Calu3 (cell line): ENCODE data around the gene PPM1B. TPM values are rescaled to one million over a fixed set of nuclear protein-coding genes. Genes with fewer than 3 reads are reported as not detected.

Experiments used
- BruUV-seq: library from RNA; stranded (reverse); fragments of 400-500 nt; replicated peaks from 2 replicates; lab custom pipeline; 2021; lab: Mats Ljungman, UMichigan
- CTCF ChIA-PET: fragments of 300-600 bp; sonication (Branson Sonifier 250); formaldehyde crosslinking; loops from one replicate; lab custom pipeline; 2022; ENCODE audit warnings: antibody characterized with exemption; lab: Charles Lee
- DNase-seq: peaks from one replicate; pipeline ENCODE4 v3.0.0; 2022
- H3K27ac Mint-ChIP-seq: one replicate; pipeline ENCODE4 v1.8.0; 2022; ENCODE audit warnings: mixed read lengths; ENCODE audit not compliant: unreplicated experiment
- H3K27me3 Mint-ChIP-seq: one replicate; pipeline ENCODE4 v1.8.0; 2022; ENCODE audit warnings: mixed read lengths; ENCODE audit not compliant: unreplicated experiment
- H3K36me3 Mint-ChIP-seq: one replicate; pipeline ENCODE4 v1.8.0; 2022; ENCODE audit warnings: mild to moderate bottlenecking, moderate library complexity, mixed read lengths; ENCODE audit not compliant: insufficient read depth, unreplicated experiment
- H3K4me1 Mint-ChIP-seq: one replicate; pipeline ENCODE4 v1.8.0; 2022; ENCODE audit warnings: mild to moderate bottlenecking, low read depth, mixed read lengths; ENCODE audit not compliant: unreplicated experiment
- H3K4me3 Mint-ChIP-seq: one replicate; pipeline ENCODE4 v1.8.0; 2022; ENCODE audit warnings: mild to moderate bottlenecking, low read depth, moderate library complexity, mixed read lengths; ENCODE audit not compliant: unreplicated experiment
- H3K9me3 Mint-ChIP-seq: one replicate; pipeline ENCODE4 v1.8.0; 2022; ENCODE audit warnings: low read depth, mixed read lengths; ENCODE audit not compliant: unreplicated experiment
- CTCF ChIP-seq: fragments of 200-600 bp; IDR thresholded peaks from one replicate; pipeline ENCODE4 v1.8.0; 2022; ENCODE audit warnings: antibody characterized with exemption; ENCODE audit not compliant: unreplicated experiment
- intact Hi-C: fragments of 100-400 bp; cut with micrococcal nuclease; formaldehyde crosslinking; loops from one replicate; pipeline ENCODE4 v1.10.0; 2022; ENCODE audit not compliant: unreplicated experiment
- total RNA-seq: library from RNA; stranded (reverse); gene quantifications from 2 replicates; pipeline ENCODE4 v1.2.3, GENCODE V29; 2022

The PPM1B gene
- total RNA-seq, 1 experiment from 2014 or later, result 73.4 TPM

GRCh38 chr2:44189104-44189503 lies 20.4 kb downstream of the PPM1B start:
- no peak for TF ChIP-seq CTCF
- Mint-ChIP-seq H3K9me3 (no peaks in the 10 kb centered on the region), H3K36me3 (peaks cover 4% of the 10 kb centered on the region), H3K27ac (no peak overlapping the region), H3K27me3 (no peaks in the 10 kb centered on the region), H3K4me1 (peaks cover 15% of the 10 kb centered on the region), H3K4me3 (no peak overlapping the region)
- intact Hi-C loops, result no loop called here
- BruUV-seq, result no TSS peak
- CTCF ChIA-PET, result no interaction called here
- no peak for DNase-seq

GRCh38 chr2:44190526-44190925 lies 21.9 kb downstream of the PPM1B start:
- H3K27ac Mint-ChIP-seq, result no peak overlapping the region
- CTCF ChIA-PET, result no interaction called here
- no TSS peak for BruUV-seq
- H3K4me3 Mint-ChIP-seq, result no peak overlapping the region
- H3K4me1 Mint-ChIP-seq, result peaks cover 5% of the 10 kb centered on the region
- no peak for TF ChIP-seq CTCF
- no peak for DNase-seq
- intact Hi-C loops, result no loop called here
- no peaks in the 10 kb centered on the region for H3K27me3 Mint-ChIP-seq
- peaks cover 7% of the 10 kb centered on the region for H3K36me3 Mint-ChIP-seq
- H3K9me3 Mint-ChIP-seq, result no peaks in the 10 kb centered on the region

GRCh38 chr2:44191739-44192138 lies 23.1 kb downstream of the PPM1B start:
- CTCF ChIA-PET, result no interaction called here
- no peak for TF ChIP-seq CTCF
- Mint-ChIP-seq H3K4me1 (no peaks in the 10 kb centered on the region), H3K27ac (no peak overlapping the region), H3K27me3 (no peaks in the 10 kb centered on the region), H3K4me3 (no peak overlapping the region), H3K9me3 (no peaks in the 10 kb centered on the region), H3K36me3 (peaks cover 7% of the 10 kb centered on the region)
- no peak for DNase-seq
- intact Hi-C loops, result no loop called here
- BruUV-seq, result no TSS peak

GRCh38 chr2:44192646-44193045 lies 24.0 kb downstream of the PPM1B start:
- CTCF ChIA-PET, result no interaction called here
- no peak for TF ChIP-seq CTCF
- no peak overlapping the region for H3K27ac Mint-ChIP-seq
- H3K36me3 Mint-ChIP-seq, result peaks cover 7% of the 10 kb centered on the region
- intact Hi-C loops, result no loop called here
- no peak overlapping the region for H3K4me3 Mint-ChIP-seq
- H3K9me3 Mint-ChIP-seq, result no peaks in the 10 kb centered on the region
- no TSS peak for BruUV-seq
- no peaks in the 10 kb centered on the region for H3K27me3 Mint-ChIP-seq
- DNase-seq, result no peak
- H3K4me1 Mint-ChIP-seq, result no peaks in the 10 kb centered on the region
